Neuronal stem cell (in vitro differentiated cells): Measurements from ENCODE around the gene FADS3.

Experiments
- DNase-seq: peaks from one replicate; pipeline ENCODE4 v3.0.0-alpha.2; 2013; ENCODE audit warnings: low spot score
- H2AFZ ChIP-seq: one replicate; pipeline ENCODE4 v1.6.1; 2013; ENCODE audit warnings: mild to moderate bottlenecking, low read length, inconsistent platforms
- H2AK5ac ChIP-seq: 2 replicates; pipeline ENCODE4 v1.6.1; 2013; ENCODE audit warnings: low read depth, mild to moderate bottlenecking, inconsistent platforms, low read length, moderate library complexity, mixed read lengths
- H2BK120ac ChIP-seq: 2 replicates; pipeline ENCODE4 v1.6.1; 2013; ENCODE audit warnings: low read depth, mild to moderate bottlenecking, inconsistent platforms, low read length, moderate library complexity, mixed read lengths
- H2BK12ac ChIP-seq: one replicate; pipeline ENCODE4 v1.6.1; 2013; ENCODE audit warnings: low read length, inconsistent platforms
- H2BK15ac ChIP-seq: 2 replicates; pipeline ENCODE4 v1.6.1; 2013; ENCODE audit warnings: mild to moderate bottlenecking, low read length, inconsistent platforms, mixed read lengths
- H2BK5ac ChIP-seq: one replicate; pipeline ENCODE4 v1.6.1; 2013; ENCODE audit warnings: inconsistent platforms, mild to moderate bottlenecking, low read length, moderate library complexity
- H3K14ac ChIP-seq: one replicate; pipeline ENCODE4 v1.6.1; 2013; ENCODE audit warnings: low read length, inconsistent platforms
- H3K18ac ChIP-seq: 2 replicates; pipeline ENCODE4 v1.6.1; 2013; ENCODE audit warnings: low read length, inconsistent platforms
- H3K23ac ChIP-seq: 2 replicates; pipeline ENCODE4 v1.6.1; 2013; ENCODE audit warnings: low read depth, mild to moderate bottlenecking, mixed read lengths, low read length, inconsistent platforms; ENCODE audit not compliant: poor library complexity
- H3K27ac ChIP-seq: replicated peaks from 3 replicates; pipeline ENCODE4 v1.5.1; 2013; ENCODE audit warnings: low read length, inconsistent platforms
- H3K27me3 ChIP-seq, 3 experiments: 2 replicates each; pipeline ENCODE4 v1.6.1; 2013; ENCODE audit warnings: low read length in 3 of 3, mild to moderate bottlenecking in 2 of 3, inconsistent platforms in 1 of 3, low read depth in 1 of 3, mixed read lengths in 1 of 3, moderate library complexity in 1 of 3; ENCODE audit not compliant: control insufficient read depth in 3 of 3, insufficient read depth in 3 of 3
- H3K36me3 ChIP-seq, 2 donors: replicated peaks in 1 of 2; 2 replicates each; pipeline ENCODE4 v1.6.1; 2013; ENCODE audit warnings: low read length in 2 of 2; ENCODE audit not compliant: control insufficient read depth in 2 of 2, insufficient read depth in 2 of 2
- H3K4ac ChIP-seq: 2 replicates; pipeline ENCODE4 v1.6.1; 2013; ENCODE audit warnings: inconsistent platforms, mild to moderate bottlenecking, low read length, moderate library complexity
- H3K4me1 ChIP-seq, 2 donors: 1 replicate in 1 of 2; 2 replicates in 1 of 2; pipeline ENCODE4 v1.6.1; 2013; ENCODE audit warnings: low read length in 2 of 2, low read depth in 1 of 2; ENCODE audit not compliant: control insufficient read depth in 2 of 2, insufficient read depth in 1 of 2
- H3K4me2 ChIP-seq: one replicate; pipeline ENCODE4 v1.6.1; 2013; ENCODE audit warnings: mild to moderate bottlenecking, low read length, inconsistent platforms; ENCODE audit not compliant: insufficient read depth, poor library complexity, severe bottlenecking
- H3K4me3 ChIP-seq, 2 donors: 2 replicates each; pipeline ENCODE4 v1.5.1; 2013; ENCODE audit warnings: low read length in 2 of 2, mild to moderate bottlenecking in 2 of 2, inconsistent platforms in 1 of 2, moderate library complexity in 1 of 2
- H3K79me1 ChIP-seq: one replicate; pipeline ENCODE4 v1.6.1; 2013; ENCODE audit warnings: low read depth, mild to moderate bottlenecking, inconsistent platforms, low read length, moderate library complexity
- H3K9ac ChIP-seq: one replicate; pipeline ENCODE4 v1.6.1; 2013; ENCODE audit warnings: mild to moderate bottlenecking, low read depth, low read length, inconsistent platforms; ENCODE audit not compliant: poor library complexity
- H3K9me3 ChIP-seq, 2 donors: replicated peaks in 1 of 2; 2 replicates each; pipeline versions ENCODE3 to v1.6.1; 2013; ENCODE audit warnings: low read length in 2 of 2, mild to moderate bottlenecking in 2 of 2, inconsistent platforms in 1 of 2, low read depth in 1 of 2, mixed read lengths in 1 of 2, moderate library complexity in 1 of 2; ENCODE audit not compliant: control insufficient read depth in 2 of 2, insufficient read depth in 1 of 2
- H4K8ac ChIP-seq: one replicate; pipeline ENCODE4 v1.6.1; 2013; ENCODE audit warnings: low read depth, mild to moderate bottlenecking, inconsistent platforms, low read length, moderate library complexity
- H4K91ac ChIP-seq: one replicate; pipeline ENCODE4 v1.6.1; 2013; ENCODE audit warnings: low read length, low read depth, mild to moderate bottlenecking, inconsistent platforms; ENCODE audit not compliant: poor library complexity
- WGBS, 2 donors: extraction: QIAGEN DNeasy Blood & Tissue Kit; methylation state at CpG; one replicate each; pipeline ENCODE4 v1.1.7; 2013; ENCODE audit warnings: missing lambda C conversion rate in 2 of 2, mixed read lengths in 1 of 2; ENCODE audit not compliant: insufficient read length in 2 of 2, insufficient replicate concordance in 1 of 2; ENCODE audit errors: extremely low coverage in 2 of 2; 5-methylcytosine and 5-hydroxymethylcytosine counted together

FADS3 gene

GRCh38 chr11:61902313-61902712 is 11.0 kb upstream of the FADS3 start:
- H3K9ac ChIP-seq = no peak overlapping the region
- H2BK5ac ChIP-seq = no peak overlapping the region
- no peak overlapping the region for H3K4me3 ChIP-seq
- no peaks in the 10 kb centered on the region for H3K36me3 ChIP-seq
- H4K8ac ChIP-seq = no peak overlapping the region
- H3K4ac ChIP-seq = no peak overlapping the region
- H3K4me2 ChIP-seq = no peak overlapping the region
- H2BK120ac ChIP-seq = no peak overlapping the region
- H3K9me3 ChIP-seq = no peaks in the 10 kb centered on the region
- H3K4me1 ChIP-seq = peaks cover 7 to 9% of the 10 kb centered on the region in 2 donors
- no CpG with 5 or more reads among the region's 11 CpGs for WGBS, 2 donors
- H2BK15ac ChIP-seq = no peak overlapping the region
- no peak overlapping the region for H3K18ac ChIP-seq
- H2AFZ ChIP-seq = no peak overlapping the region
- no peak overlapping the region for H3K14ac ChIP-seq
- peaks cover 2% of the 10 kb centered on the region for H3K79me1 ChIP-seq
- no peak overlapping the region for H2AK5ac ChIP-seq
- no peak overlapping the region for H3K27ac ChIP-seq
- H3K27me3 ChIP-seq = no peaks in the 10 kb centered on the region
- no peak overlapping the region for H3K23ac ChIP-seq
- no peak for DNase-seq
- no peak overlapping the region for H2BK12ac ChIP-seq
- no peak overlapping the region for H4K91ac ChIP-seq

GRCh38 chr11:61901397-61901796 is 10.1 kb upstream of the FADS3 start:
- no peaks in the 10 kb centered on the region for H3K9me3 ChIP-seq
- peaks cover 2% of the 10 kb centered on the region for H3K79me1 ChIP-seq
- no peak overlapping the region for H3K9ac ChIP-seq
- no peak overlapping the region for H2BK15ac ChIP-seq
- H2BK12ac ChIP-seq = no peak overlapping the region
- H3K14ac ChIP-seq = no peak overlapping the region
- no peak for DNase-seq
- peaks cover 7 to 10% of the 10 kb centered on the region in 2 donors for H3K4me1 ChIP-seq
- H3K27ac ChIP-seq = no peak overlapping the region
- no peak overlapping the region for H3K18ac ChIP-seq
- no peak overlapping the region for H4K8ac ChIP-seq
- no peak overlapping the region for H2BK120ac ChIP-seq
- H3K27me3 ChIP-seq = no peaks in the 10 kb centered on the region
- no peak overlapping the region for H3K23ac ChIP-seq
- H2AFZ ChIP-seq = no peak overlapping the region
- H4K91ac ChIP-seq = no peak overlapping the region
- H3K4me2 ChIP-seq = no peak overlapping the region
- no peak overlapping the region for H3K4ac ChIP-seq
- no CpG with 5 or more reads among the region's 10 CpGs for WGBS, 2 donors
- H2BK5ac ChIP-seq = no peak overlapping the region
- H3K4me3 ChIP-seq = no peak overlapping the region
- no peaks in the 10 kb centered on the region for H3K36me3 ChIP-seq
- peak overlapping the region; percentile 34 for H2AK5ac ChIP-seq

DNA sequence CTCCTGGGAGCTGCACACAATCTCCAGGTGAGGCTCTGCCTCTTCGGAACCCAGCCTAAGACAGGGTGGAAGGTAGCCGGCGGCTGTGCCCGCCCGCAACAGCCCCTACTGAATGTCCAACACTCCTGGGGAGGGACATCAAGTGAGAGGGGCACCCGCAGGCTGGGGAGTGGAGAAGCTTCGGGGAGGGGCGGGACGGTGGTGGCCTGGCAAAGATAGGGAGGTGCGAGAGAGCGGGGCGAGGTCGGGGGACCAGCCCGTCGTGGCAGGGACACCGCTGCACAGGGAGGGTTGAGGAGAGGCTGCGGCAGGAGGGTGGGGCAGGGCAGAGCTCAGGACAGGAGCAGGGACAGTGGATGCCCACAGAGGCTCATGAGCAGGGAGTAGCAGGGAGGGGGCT is 8.9 kb upstream of the FADS3 start:
- no CpG with 5 or more reads among the region's 17 CpGs for WGBS, 2 donors
- H2BK12ac ChIP-seq = no peak overlapping the region
- no peak overlapping the region for H2AK5ac ChIP-seq
- peaks cover 2% of the 10 kb centered on the region for H3K79me1 ChIP-seq
- no peak overlapping the region for H4K8ac ChIP-seq
- H3K4me2 ChIP-seq = no peak overlapping the region
- H2AFZ ChIP-seq = no peak overlapping the region
- no peak overlapping the region for H3K27ac ChIP-seq
- no peak overlapping the region for H2BK15ac ChIP-seq
- H3K27me3 ChIP-seq = no peaks in the 10 kb centered on the region
- peaks cover 7 to 10% of the 10 kb centered on the region in 2 donors for H3K4me1 ChIP-seq
- H3K4ac ChIP-seq = no peak overlapping the region
- H3K23ac ChIP-seq = peak overlapping the region; percentile 49
- H3K18ac ChIP-seq = peak overlapping the region; percentile 36
- H3K9ac ChIP-seq = no peak overlapping the region
- DNase-seq = no peak
- no peak overlapping the region for H2BK120ac ChIP-seq
- no peaks in the 10 kb centered on the region for H3K36me3 ChIP-seq
- H3K9me3 ChIP-seq = no peaks in the 10 kb centered on the region
- H2BK5ac ChIP-seq = no peak overlapping the region
- H3K14ac ChIP-seq = no peak overlapping the region
- H4K91ac ChIP-seq = no peak overlapping the region
- no peak overlapping the region for H3K4me3 ChIP-seq

DNA sequence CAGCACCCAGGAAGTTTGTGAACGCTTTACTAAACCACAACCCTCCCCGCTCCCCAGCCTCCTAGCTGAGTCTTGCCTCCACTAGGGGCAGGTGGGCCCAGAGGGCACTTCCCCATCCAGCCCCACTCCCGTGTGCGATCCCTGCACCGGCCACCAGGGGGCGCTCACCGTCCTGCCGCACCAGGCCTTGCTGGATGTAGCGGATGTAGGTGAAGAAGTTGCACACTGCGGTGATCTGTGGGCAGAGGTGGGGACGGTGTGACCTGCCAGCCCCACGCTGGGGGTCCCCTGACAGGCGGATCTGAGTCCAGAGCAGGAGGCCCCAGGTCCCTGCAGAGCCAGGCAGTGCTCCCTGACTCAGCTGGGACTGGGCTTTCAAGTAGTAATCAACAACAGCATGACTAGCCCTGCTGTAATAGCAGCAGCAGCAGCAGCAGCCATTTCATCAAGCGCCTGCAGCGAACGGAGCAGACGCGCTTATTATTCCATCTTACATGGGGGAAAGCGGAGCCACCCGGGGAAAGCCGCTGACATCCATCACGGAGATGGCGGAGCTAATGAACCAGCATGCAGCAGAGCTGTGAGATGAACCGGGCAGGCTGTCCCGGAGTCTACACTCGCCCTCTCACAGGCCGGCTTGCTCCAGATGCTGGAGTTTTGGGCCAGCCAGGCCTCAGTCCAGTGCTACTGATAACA is 7.9 kb upstream of the FADS3 start:
- DNase-seq = peak; percentile 82
- no peak overlapping the region for H3K4me3 ChIP-seq
- peak overlapping the region; percentile 74 for H2BK120ac ChIP-seq

More for the DNA sequence above, 7.9 kb upstream of the FADS3 start:
- peak overlapping the region; percentile 76 for H2BK12ac ChIP-seq
- H3K23ac ChIP-seq = no peak overlapping the region
- peak overlapping the region; percentile 95 for H2BK15ac ChIP-seq
- no peak overlapping the region for H4K8ac ChIP-seq
- no peaks in the 10 kb centered on the region for H3K9me3 ChIP-seq
- H2AFZ ChIP-seq = peak overlapping the region; percentile 74
- peak overlapping the region; percentile 79 for H2AK5ac ChIP-seq
- peaks cover 2% of the 10 kb centered on the region for H3K79me1 ChIP-seq
- H3K4me1 ChIP-seq = peaks cover 0 to 5% of the 10 kb centered on the region in 2 donors
- no peak overlapping the region for H3K9ac ChIP-seq
- H2BK5ac ChIP-seq = peak overlapping the region; percentile 89
- no peak overlapping the region for H3K14ac ChIP-seq
- no peak overlapping the region for H3K4me2 ChIP-seq
- no peaks in the 10 kb centered on the region for H3K36me3 ChIP-seq
- peak overlapping the region; percentile 36 for H3K18ac ChIP-seq
- no peak overlapping the region for H3K27ac ChIP-seq
- no peaks in the 10 kb centered on the region for H3K27me3 ChIP-seq
- no peak overlapping the region for H4K91ac ChIP-seq
- WGBS, 2 donors = no CpG with 5 or more reads among the region's 27 CpGs
- no peak overlapping the region for H3K4ac ChIP-seq
